ENCODE data around the gene PTOV1. TPM values are rescaled to one million over a fixed set of nuclear protein-coding genes. Genes with fewer than 3 reads are reported as not detected.
A peak's percentile ranks its signal among the peaks of the same experiment; 100 is the strongest.

Gene PTOV1
- total RNA-seq, 1 donor from 2014 or later = 127 TPM

- intact Hi-C loops (cut with micrococcal nuclease) = no loop called here
- ATAC-seq = peak; percentile 42
- DNase-seq = no peak
Observed at GRCh38 chr19:49838885-49839588, 11.9 kb upstream of the PTOV1 start.

- intact Hi-C loops (cut with micrococcal nuclease) = no loop called here
- ATAC-seq (no peak), DNase-seq (no peak)
Observed at GRCh38 chr19:49839713-49840112, 11.2 kb upstream of the PTOV1 start.

GRCh38 chr19:49840321-49840720, 10.6 kb upstream of the PTOV1 start:
- no peak for DNase-seq
- intact Hi-C loops (cut with micrococcal nuclease) = no loop called here
- no peak for ATAC-seq

- ATAC-seq (no peak), DNase-seq (no peak)
- intact Hi-C loops (cut with micrococcal nuclease) = no loop called here
Observed at GRCh38 chr19:49840736-49841249, 10.2 kb upstream of the PTOV1 start.

GRCh38 chr19:49843265-49843664, 7.7 kb upstream of the PTOV1 start:
- intact Hi-C loops (cut with micrococcal nuclease) = no loop called here
- ATAC-seq (no peak), DNase-seq (no peak)

- intact Hi-C loops (cut with micrococcal nuclease) = no loop called here
- DNase-seq (no peak), ATAC-seq (no peak)
Observed at GRCh38 chr19:49844138-49845095, 6.5 kb upstream of the PTOV1 start.

GRCh38 chr19:49845414-49845813, 5.5 kb upstream of the PTOV1 start:
- no peak for DNase-seq
- intact Hi-C loops (cut with micrococcal nuclease) = no loop called here
- ATAC-seq = no peak

- no peak for ATAC-seq
- DNase-seq = no peak
- intact Hi-C loops (cut with micrococcal nuclease) = no loop called here
Observed at GRCh38 chr19:49846408-49846807, 4.6 kb upstream of the PTOV1 start.

- intact Hi-C loops (cut with micrococcal nuclease) = no loop called here
- no peak for DNase-seq
- ATAC-seq = no peak
Observed at GRCh38 chr19:49847731-49848696, 2.9 kb upstream of the PTOV1 start.

GRCh38 chr19:49848938-49849337, 2.0 kb upstream of the PTOV1 start:
- intact Hi-C loops (cut with micrococcal nuclease) = no loop called here
- no peak for ATAC-seq
- DNase-seq = no peak

GRCh38 chr19:49849433-49850220, 1.3 kb upstream of the PTOV1 start:
- intact Hi-C loops (cut with micrococcal nuclease) = no loop called here
- ATAC-seq = no peak
- no peak for DNase-seq

GRCh38 chr19:49850221-49850486, 805 bp upstream of the PTOV1 start:
- peak; percentile 1 for ATAC-seq
- intact Hi-C loops (cut with micrococcal nuclease) = no loop called here
- no peak for DNase-seq

- ATAC-seq (no peak), DNase-seq (peak; percentile 63)
- intact Hi-C loops (cut with micrococcal nuclease) = no loop called here
Observed at GRCh38 chr19:49851456-49852259, 699 bp downstream of the PTOV1 start.

GRCh38 chr19:49852631-49853126, 1.7 kb downstream of the PTOV1 start:
- DNase-seq = no peak
- intact Hi-C loops (cut with micrococcal nuclease) = no loop called here
- ATAC-seq = no peak

GRCh38 chr19:49853852-49854377, 3.0 kb downstream of the PTOV1 start:
- intact Hi-C loops (cut with micrococcal nuclease) = no loop called here
- DNase-seq (no peak), ATAC-seq (no peak)

- intact Hi-C loops (cut with micrococcal nuclease) = no loop called here
- no peak for DNase-seq
- no peak for ATAC-seq
Observed at GRCh38 chr19:49854378-49855263, 3.7 kb downstream of the PTOV1 start.
